ENCODE data around the gene ADARB1. TPM values are rescaled to one million over a fixed set of nuclear protein-coding genes. Genes with fewer than 3 reads are reported as not detected.

The ADARB1 gene
- total RNA-seq, 1 donor from 2014 or later: 23.9 TPM

DNA sequence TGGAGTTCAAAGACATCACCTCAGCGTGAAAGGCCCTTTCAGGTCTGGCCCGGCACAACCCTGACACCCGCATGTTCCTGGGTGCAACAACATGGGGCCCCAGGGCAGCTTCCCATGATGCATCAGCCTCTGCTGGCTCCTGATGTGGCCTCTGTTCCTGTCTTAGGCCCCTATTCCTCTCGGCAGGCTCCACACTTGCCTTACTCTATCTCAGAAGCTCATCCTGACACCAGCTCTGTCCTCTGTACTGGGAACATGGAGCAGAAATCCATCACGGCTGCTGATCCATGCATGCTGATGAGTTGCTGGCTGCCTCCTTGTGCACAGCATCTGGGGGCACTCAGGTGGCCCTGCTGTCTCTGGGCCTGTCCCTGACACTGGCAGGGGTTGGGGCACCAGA lies 74.6 kb downstream of the ADARB1 start:
- no peak for DNase-seq (ENCODE audit: low spot score)

DNA sequence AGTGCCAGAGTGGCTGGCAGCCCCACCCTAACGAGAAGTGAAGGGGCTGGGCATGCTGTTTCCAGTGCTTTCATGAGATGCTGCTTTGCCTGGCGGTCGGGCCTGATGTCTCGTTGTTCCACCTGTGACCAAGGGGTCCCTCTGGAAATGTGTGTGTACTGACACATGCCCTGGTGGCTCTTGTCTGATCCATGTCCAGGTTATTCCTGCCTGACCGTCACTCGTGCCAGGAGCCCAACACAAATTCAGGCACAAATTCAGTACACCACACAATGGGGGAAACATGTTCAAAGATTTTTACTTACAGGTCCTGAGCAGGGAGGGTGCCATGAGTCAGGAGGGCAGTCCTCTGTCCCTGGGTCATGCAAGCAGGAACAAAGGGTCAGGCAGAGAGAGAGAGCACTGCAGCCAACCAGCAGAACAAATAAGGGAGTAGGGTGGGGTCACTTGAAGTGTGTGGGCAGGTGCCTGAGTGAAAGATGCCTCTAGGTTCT lies 76.3 kb downstream of the ADARB1 start:
- peak; percentile 22 for DNase-seq (ENCODE audit: low spot score)

DNA sequence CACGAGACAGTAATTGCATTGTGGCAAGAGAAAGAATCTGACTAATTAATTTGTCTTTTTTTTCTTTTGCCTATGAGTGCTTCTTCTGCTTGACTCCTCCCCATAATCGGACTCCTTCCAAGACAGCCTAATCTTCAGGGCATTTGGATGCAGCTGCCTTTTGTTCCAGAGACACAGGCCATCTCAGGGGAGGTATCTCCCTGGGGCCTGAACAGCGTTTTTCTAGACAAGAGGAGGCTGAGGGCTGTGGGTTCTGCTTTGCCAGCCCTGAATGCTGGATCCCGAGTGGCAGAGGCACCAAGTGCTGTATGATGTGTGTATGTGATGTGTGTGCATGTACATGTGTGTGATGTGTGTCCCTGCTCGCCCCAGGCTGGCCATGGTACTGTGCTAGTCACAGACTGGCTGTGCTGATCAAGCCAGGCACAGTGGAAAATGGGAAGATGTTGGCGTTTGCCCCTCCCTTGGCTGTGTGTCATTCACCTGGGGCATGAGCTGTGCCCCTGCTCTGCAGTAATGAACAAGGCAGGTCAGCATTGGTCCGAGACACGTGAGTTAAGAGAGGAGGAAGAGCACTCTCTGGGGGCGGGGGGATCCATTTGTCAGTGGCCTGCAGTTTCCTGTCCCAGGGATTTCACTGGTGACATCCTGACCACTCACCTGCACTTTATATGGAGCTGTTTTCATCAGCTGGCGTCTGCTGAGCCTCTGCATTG lies 77.2 kb downstream of the ADARB1 start:
- peak; percentile 41 for DNase-seq (ENCODE audit: low spot score)

DNA sequence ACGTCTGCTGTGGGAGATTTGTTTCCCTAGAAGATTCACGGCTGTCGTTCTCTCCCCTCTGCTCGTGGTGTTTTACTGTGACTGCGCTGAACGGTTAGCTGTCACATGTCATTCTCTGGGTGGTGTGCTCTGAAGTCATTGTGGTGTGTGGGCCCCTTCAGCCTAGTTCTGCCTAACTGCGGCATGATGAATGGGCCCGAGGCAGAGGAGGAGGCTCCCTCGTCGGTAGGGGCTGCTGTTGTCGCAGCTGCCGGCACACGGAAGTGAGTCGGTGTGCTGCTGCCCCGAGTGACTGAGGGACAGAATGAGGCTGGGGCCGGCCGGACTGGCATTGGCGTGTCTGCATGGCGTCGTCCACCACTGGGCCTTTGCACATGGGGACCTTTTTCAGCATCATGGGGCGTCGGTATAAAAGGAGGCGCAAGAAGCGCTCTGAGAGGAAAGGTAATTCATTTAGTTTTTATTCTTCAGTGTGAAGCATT lies 77.9 kb downstream of the ADARB1 start:
- peak; percentile 48 for DNase-seq (ENCODE audit: low spot score)

DNA sequence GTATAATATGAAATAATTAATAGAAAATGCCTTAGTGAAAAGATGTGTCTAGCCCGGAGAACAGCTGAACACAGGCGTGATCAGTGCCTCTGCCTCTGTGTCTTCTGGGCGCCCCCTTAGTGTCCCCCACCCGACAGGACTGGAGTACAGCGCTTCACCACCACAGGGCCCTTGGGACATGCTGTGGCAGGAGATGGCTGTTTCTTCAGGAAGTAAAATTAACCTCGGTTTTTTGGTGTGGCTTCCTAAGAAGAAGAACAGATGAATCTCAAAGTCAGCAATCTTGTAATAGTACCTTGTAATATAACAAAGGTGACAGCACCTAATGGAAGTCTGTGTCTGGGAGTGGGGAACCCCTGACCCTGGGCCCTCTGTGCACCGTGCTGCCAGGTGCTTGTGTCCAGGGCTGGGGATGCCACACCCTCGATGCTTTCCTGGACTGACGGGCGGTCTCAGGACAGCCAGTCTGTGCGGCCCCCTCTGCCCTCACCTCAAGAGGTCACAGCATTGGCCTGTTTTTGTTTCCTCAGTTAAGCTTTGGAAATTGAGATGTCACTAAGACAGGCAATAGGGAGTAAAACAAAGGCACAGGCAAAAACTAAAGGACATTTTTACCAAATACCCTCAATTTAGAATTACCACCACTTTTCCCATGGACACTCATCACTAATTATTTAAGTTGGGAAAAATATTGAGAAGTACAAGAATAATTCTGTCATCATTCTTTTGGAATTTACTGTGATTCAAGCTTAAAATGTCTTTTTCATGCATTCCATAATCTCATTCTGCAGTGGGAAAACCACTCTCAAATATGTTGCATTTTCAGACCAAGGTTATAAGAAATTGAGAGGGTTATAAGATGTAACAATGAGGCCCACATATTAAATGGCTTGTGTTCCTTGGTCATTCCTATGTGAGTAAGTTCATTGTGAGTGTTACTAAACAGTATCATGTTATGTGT lies 79.3 kb downstream of the ADARB1 start:
- DNase-seq (ENCODE audit: low spot score): no peak

DNA sequence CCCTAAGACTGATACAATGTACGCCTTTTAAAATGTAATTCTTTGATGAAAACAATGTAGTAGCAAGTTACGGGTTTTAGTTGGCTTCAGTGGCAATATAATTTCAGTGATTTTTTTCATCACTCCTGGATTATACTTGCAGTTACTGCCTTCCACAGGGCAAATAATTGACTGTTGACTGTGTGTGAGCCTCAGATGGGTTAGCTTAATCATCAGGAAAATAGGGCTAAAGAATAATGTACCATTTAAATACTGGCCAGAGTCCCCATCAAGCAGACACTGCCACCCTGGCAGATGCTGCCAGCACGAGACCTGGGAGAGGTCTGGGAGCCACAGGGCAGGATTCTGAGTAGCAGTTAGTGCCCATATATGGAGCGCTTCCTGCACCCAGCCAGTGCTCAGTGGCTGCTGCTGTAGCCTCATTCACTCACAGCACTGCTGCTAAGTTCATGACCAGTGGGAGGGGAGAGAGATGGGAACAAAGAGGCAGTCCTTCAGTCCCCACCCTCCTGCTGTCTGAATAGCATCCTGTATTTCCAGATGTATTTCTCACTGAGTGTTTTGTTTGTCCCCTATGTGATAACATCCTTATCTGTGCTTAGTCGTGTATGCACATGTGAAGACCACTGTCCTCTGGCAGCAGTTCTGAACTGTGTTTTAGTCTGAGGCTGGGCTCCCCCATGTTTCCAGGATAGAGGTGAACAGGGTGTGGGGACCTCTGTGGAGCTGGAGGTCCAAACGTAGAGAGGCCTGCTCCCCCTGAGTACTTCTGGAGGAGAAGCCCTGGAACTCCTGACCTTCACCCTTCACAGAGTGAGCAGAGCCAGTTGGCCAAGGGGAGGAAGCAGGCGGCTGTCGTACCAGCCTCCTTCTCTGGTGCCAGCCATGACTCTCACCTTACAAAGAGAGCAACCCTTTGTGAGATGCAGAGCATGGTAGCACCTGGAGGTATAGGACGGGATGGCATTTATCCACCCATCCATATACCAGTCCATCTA lies 80.4 kb downstream of the ADARB1 start:
- DNase-seq (ENCODE audit: low spot score): peak; percentile 32

DNA sequence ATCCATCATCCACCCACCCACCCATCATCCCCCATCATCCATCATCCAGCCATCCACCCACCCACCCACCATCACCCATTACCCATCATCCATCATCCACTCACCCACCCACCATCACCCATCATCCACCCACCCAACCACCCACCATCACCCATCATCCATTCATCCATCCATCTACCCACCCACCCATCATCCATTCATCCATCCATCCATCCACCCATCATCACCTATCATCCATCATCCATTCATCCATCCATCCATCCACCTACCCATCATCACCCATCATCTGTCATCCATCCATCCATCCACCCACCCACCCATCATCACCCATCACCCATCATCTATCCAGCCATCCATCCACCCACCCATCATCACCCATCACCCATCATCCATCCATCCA lies 81.5 kb downstream of the ADARB1 start:
- DNase-seq (ENCODE audit: low spot score): peak; percentile 25

DNA sequence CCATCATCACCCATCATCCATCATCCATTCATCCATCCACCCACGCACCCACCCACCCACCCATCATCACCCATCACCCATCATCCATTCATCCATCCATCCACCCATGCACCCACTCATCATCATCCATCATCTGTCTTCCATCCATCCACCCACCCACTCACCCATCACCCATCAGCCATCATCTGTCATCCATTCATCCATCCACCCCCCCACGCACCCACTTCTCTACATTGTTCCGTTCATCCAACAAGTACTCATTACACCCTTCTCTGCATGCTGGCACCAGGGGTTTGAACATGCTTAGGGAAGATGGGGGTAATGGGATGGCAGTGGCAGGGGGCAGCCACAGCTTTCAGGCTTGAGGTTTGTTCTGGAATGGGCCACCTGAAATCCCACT lies 82.1 kb downstream of the ADARB1 start:
- DNase-seq (ENCODE audit: low spot score): peak; percentile 30

DNA sequence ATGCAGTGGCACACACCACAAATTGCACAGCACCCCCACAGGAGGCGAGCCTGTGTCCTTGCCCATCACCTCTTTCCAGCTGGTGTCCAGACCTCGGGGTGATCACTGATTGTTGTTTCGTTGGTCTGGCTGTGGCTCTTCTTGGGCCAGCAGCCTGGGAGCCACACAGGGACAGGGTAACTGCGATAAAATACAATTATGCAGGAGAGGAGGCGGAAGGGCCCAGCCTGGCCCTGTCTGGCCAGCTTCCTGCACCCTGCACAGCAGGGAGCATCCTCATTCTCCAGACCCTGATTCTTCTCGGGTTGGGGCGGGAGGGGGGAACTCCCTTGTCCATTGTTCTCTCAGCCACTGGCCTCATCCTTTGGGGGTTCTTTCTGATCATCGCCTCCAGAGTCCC lies 83.6 kb downstream of the ADARB1 start:
- peak; percentile 19 for DNase-seq (ENCODE audit: low spot score)

DNA sequence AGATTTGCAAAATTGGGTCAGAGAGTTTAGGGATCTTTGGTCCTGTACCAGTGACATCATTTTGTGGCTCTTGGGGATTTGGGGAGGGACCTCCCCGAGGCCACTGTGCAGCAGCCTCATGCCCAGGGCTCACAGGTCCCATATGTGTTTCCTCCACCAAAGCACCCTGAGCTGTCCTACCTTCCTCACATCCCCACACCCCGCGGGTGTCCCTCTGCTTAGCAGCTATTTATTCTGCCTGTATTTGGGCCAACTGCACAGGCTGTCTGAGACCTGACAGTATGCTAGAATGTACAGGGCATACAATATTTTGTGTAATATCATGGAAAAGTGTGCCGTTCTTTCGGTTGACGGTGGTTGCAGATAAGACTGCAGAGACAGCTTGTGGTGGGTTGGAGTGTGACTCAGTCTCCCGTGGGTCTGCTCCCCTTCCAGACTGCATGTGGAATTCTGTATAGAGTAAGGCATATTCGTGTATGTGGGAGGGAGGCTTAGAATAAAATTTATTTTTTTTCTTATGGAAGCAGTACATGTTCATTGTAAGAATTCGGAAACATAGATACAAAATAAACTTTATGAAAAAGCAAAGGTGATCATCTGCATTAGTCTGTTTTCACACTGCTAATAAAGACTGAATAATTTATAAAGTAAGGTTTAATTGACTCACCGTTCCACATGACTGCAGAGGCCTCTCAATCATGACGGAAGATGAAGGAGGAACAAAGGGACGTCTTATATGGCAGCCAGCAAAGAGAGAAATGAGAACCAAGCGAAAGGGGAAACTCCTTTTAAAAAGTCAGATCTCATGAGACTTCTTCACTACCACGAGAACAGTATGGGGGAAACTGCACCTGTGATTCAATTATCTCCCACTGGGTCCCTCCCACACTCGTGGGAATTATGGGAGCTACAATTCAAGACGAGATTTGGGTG lies 84.4 kb downstream of the ADARB1 start:
- DNase-seq (ENCODE audit: low spot score): no peak

DNA sequence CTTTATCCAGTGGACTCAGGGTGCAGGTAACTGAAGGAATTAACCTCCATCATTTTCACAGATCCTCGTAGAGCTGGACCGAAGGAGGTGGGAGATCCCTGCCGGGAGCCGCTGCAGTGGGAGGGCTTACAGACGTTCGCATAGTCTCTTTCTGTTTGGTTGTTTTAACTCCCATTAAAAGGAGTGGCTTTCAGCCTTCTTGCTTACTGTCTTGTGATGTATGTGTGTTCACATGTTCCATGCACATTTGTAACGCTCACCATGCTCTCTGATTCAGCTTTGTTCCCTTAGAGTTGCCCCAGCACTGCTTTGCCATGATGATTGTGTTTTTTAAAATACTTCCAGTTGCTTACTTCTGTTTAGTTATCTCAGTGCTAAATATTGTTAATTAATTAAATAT lies 85.8 kb downstream of the ADARB1 start:
- DNase-seq (ENCODE audit: low spot score): no peak

DNA sequence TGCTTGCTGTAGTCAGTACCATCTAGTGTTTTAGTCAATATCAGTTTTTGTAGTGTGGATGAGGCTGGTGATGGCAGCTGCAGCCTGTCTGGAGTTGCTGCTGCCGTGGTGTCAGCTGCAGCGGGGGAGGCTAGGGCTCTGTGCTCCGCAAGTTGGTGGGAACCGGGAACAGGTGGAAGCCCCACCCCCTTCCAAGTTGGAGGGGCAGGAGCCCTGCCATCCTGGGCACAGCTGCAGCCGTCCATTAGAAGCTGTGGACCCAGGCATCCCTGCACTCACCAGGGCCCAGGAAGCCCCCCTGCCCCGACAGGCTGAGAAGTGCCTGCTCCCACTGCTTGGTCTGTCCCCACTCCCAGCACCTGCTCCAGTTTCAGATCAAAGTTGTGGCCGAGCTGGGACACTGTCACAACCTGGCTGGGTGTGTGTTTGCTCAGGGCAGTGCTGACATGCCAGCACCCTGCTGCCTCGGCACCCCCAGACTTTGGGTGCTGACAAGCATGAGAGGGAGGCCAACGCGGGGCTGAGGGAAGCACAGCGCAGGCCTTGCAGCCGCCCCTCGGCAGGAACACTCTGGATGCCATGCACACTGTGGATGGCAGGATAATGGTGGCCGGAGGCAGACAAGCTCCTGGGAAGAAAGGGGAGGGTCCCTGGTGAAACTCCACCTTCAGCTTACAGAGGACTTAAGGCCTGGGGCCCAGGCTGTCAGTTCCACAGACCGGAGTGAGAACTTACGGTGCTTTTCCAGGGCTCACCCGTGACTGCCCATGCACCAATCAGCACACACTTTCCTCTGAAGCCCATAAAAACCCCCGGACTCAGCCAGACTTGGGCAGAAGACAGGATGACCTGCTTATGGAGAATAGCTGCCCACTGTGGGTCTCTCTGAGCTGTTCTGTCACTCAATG lies 86.9 kb downstream of the ADARB1 start:
- DNase-seq (ENCODE audit: low spot score): no peak

DNA sequence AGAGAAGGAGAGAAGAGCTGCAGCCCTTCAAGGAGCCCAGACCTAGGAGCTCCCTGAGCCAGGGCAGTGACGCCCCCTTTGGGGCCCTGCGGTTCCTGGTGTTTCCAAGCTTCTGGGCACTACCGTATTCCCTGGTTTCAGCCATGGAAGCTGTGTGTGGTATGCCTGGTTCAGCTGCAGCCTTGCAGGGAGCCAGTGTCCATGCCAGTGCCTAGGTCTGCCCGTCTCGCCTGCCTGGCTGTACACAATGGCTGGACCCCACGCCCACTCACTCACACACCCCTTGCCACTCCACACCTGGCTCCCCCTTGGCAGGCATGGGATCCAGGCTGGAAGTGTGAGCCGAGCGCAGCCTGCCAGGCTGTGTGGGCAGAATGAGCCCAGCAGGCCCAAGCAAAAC lies 87.7 kb downstream of the ADARB1 start:
- no peak for DNase-seq (ENCODE audit: low spot score)

DNA sequence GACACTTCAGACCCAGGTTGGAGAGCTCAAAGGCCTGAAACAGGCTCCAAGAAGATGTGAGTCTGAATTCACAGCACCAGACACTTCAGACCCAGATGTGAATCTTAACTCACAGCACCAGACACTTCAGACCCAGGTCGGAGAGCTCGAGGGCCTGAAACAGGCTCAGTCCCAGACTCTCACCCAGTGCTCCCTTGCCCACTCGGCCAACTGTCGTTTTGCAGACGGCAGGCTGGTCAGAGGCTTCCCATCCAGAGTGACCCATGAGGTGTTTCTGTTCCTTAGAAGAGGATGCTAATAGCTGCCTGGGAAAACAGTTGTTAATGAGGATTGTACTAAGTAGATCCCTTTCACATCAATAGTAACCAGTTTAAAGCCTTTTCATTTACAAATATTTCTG lies 88.4 kb downstream of the ADARB1 start:
- no peak for DNase-seq (ENCODE audit: low spot score)

DNA sequence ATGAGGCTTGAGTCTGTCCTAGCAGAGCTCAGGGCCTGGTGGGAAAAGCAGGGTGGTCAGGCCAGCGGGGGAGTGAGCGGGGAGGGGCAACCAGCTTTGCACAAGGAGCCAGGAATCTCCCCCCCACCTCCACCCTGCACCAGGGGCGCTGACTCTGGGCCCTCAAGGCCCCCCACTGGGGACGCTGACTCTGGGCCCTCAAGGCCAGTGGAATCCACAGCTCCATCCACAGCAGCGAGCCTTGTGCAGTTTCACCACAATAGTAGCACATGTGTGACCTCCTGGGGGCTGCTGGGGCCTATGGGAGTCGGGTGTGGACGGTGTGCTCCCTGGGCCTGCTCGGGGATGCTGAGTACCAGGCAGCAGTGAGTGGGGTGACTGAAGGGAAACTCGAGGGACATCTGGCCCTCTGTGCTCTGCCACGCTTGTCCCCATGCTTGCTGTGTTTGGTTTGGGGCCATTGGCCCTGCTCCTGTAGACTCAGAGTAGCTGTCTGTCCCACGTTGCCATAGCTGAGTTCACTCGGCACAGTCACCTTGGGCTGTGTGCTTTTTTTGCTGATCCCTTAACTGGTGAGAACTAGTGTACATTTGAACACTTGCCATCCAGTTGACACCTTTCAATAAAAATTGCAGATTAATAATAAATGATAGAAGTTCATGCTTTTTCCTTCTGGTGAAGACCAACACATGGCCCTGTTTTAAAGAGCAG lies 89.2 kb downstream of the ADARB1 start:
- DNase-seq (ENCODE audit: low spot score): no peak

DNA sequence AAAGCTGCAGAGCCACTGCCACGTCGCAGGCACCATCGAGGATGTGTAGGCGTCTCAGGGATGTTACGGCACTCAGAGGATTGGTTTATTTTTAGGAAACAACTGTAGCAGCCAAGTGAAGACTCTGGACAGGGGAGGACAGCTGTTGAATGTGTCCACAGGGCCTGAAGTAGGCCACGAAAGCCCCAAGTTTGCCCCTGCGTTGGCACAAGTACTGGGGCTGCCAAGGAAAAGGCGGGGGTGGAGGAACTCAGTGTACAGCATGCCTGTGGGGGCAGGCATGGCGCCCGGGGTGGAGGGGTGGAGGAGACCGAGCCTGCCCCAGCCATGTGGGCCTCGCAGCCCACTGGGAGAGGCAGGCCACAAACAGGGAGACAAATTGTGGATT lies 89.7 kb downstream of the ADARB1 start:
- no peak for DNase-seq (ENCODE audit: low spot score)

DNA sequence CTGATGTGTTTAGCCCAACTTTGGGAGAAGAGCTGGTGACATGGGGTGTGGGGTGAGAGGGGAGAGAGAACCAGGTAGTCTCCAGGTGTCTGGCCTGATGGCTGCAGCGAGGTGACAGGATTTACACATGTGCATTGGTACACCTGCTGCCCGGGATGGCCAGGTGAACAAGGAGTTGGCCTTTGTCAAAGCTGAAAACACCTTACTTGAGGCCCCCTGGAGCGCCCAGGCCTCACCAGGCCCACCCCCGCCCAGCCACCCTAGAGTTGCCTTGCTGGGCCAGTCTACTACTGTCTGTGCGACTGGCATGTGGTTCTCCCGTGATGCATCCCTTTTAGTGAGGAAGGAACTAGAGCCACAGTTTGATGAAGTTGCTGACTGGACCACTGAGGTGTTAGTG lies 90.5 kb downstream of the ADARB1 start:
- no peak for DNase-seq (ENCODE audit: low spot score)

DNA sequence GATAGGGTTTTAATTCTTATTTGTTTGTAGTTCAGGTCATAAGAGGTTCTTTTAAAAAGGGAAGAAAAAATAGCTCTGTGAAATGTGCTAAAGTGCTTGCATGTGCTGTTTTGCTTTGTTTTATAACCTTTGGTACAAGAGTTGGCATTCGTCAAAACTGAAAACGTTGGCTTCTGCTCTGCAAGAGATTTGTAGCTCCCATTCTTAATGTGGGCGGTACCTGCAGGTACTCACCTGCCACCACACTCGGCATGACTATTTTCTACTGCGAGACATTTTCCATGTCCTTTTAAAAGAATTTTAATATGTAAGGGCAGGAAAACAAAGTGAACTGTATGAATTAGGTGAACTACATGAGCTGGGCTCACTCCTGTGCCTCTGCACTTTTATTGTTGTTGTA lies 92.6 kb downstream of the ADARB1 start:
- no peak for DNase-seq (ENCODE audit: low spot score)

DNA sequence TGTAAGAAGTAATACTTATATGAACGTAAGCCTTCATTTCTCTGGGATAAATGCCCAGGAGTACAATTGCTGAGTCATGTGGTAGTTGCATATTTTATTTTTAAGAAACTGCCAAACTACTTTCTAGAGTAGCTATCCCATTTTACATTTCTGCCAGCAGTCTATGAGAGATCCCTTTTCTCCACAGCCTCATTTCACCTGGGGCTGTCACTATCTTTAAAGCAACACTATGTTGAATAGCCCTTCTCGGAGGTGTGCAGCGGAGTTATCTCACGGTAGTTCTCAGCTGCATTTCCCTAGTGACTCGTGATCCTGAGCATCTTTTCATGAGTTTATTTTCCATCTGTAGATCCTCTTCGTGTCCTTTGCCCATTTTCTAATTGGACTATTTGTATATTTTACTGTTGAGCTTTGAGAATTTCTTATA lies 93.4 kb downstream of the ADARB1 start:
- no peak for DNase-seq (ENCODE audit: low spot score)

Measured in ureter (tissue), 1 donor.